NB4 (cell line): ENCODE measurements around the gene MRPL50.
"Not testable (repeated sequence)": the region's sequence is repeated elsewhere in the genome, so short reads cannot be mapped to it uniquely, and the experiment has no call there.

ENCODE experiments used
- DNase-seq: peaks from one replicate; pipeline ENCODE4 v3.0.0; 2010; ENCODE audit warnings: low read depth
- H3K4me3 ChIP-seq: one replicate; pipeline ENCODE4 v1.5.1; 2011; ENCODE audit warnings: mild to moderate bottlenecking, low read depth, low read length, moderate library complexity
- MYC ChIP-seq: IDR thresholded peaks from 2 replicates; pipeline ENCODE4 v1.6.1; 2011; ENCODE audit warnings: low read depth, low read length
- POLR2A ChIP-seq: IDR thresholded peaks from 2 replicates; pipeline ENCODE4 v1.6.1; 2011; ENCODE audit warnings: mild to moderate bottlenecking; ENCODE audit not compliant: insufficient read length; ENCODE audit errors: extremely low read depth
- TF ChIP-seq, protein P1 (sequence below): IDR thresholded peaks from one replicate; pipeline ENCODE4 v1.5.1; 2012; ENCODE audit warnings: low read depth, low read length
- TF ChIP-seq, protein P2 (sequence below): IDR thresholded peaks from 2 replicates; pipeline ENCODE4 v1.6.1; 2011; ENCODE audit warnings: low read depth, low read length

MRPL50 gene

DNA sequence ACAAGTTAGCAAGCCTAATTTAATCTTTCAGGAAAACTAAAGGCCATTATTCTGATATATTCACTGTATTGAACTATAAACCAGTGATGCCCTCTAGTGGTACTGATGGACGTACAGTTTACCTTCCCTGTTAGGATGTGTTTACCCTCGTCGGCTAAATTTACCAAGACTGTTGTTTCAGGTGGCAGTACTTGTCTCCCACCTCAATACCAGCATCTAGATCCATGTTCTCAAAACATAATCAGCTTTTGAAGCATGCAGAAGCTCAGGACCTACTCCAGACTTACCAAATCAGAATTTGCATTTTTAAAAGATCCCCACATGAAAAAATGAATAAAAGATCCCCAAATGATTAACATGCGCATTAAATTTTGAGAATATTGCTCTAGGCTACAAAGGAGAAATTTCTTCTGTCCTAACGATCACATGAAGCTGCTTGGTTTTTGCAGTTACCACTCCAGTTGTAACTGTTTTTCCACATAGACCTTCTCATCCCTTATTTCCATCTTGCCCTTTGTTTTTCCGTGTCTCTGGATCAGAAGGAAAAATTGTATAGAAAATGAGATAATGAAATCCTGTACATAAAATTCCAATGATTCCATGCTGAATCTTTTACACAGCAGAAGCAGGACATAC is 10.4 kb downstream of the MRPL50 start:
- H3K4me3 ChIP-seq, result no peak overlapping the region
- DNase-seq, result peak; percentile 44
- no peak for TF ChIP-seq POLR2A
- TF ChIP-seq, protein P1, sequence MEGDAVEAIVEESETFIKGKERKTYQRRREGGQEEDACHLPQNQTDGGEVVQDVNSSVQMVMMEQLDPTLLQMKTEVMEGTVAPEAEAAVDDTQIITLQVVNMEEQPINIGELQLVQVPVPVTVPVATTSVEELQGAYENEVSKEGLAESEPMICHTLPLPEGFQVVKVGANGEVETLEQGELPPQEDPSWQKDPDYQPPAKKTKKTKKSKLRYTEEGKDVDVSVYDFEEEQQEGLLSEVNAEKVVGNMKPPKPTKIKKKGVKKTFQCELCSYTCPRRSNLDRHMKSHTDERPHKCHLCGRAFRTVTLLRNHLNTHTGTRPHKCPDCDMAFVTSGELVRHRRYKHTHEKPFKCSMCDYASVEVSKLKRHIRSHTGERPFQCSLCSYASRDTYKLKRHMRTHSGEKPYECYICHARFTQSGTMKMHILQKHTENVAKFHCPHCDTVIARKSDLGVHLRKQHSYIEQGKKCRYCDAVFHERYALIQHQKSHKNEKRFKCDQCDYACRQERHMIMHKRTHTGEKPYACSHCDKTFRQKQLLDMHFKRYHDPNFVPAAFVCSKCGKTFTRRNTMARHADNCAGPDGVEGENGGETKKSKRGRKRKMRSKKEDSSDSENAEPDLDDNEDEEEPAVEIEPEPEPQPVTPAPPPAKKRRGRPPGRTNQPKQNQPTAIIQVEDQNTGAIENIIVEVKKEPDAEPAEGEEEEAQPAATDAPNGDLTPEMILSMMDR, result peak; percentile 54
- TF ChIP-seq, protein P2, sequence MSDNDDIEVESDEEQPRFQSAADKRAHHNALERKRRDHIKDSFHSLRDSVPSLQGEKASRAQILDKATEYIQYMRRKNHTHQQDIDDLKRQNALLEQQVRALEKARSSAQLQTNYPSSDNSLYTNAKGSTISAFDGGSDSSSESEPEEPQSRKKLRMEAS, result no peak
- TF ChIP-seq MYC, result no peak

DNA sequence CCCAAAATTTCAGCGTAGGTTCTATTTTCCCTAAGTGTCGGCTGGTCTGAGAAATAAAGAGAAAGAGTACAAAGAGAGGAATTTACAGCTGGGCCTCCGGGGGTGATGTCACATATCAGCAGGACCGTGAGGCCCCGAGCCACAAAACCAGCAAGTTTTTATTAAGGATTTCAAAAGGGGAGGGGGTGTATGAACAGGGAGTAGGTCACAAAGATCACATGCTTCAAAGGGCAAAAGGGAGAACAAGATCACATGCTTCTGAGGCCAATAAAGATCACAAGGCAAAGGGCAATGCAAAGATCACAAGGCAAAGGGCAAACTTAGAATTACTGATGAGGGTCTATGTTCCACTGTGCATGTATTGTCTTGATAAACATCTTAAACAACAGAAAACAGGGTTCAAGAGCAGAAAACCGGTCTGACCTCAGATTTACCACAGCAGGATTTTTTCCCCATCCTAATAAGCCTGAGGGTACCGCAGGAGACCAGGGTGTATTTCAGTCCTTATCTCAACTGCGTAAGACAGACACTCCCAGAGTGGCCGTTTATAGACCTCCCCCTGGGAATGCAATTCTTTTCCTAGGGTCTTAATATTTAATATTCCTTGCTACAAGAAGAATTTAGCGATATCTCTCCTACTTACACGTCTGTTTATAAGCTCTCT is 13.4 kb downstream of the MRPL50 start, which contains the start of gene BAAT:
TSS of gene BAAT (minus strand) at position 134 of the 664 bp plus-strand sequence. CDS start 13,602 bp downstream, outside the sequence.
- not testable (repeated sequence) for H3K4me3 ChIP-seq, DNase-seq

DNA sequence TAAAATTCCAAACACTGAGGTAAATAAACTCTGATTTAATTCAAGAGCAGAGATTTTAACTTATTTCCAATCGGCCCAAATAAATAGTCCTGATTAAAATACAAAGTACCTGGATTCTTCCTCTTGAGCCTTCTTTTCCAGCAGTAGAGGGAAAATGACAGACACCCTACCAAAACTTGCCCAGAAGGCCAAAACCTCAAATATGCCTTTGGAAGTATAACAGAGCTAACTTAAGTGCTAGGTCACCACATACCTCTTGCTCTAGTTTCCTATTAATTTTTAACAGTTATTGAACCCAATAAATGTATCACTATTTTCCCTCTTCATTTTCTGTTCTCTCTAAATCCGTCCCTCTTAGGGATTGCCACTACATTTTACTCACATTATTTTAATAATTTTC is 15.1 kb downstream of the MRPL50 start:
- TF ChIP-seq, protein P1, result no peak
- TF ChIP-seq, protein P2, result no peak
- no peak for TF ChIP-seq MYC
- TF ChIP-seq POLR2A, result no peak
- DNase-seq, result no peak
- no peak overlapping the region for H3K4me3 ChIP-seq

DNA sequence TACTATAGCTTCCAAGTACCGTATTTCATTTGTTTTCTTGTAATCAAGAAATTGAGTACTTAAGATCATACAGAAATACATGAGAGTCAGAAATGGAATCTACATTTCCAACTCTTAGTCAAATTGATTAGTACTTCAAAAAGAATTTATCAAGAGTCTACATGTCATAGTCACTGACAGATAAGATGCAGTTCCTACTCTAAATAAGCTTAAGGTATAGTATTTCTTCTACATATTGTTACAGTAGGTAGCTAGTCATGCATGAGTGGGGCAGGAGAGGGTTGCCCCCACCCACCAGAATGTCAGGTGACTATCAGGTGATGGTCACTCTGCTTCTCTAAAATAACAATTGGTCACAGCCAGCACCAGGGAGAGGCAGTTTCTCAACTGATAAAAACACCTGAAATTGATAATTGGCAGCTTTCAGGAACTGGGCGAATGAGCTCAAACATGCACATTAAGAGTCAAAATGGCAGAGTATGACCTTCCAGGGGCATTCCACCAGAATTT is 16.5 kb downstream of the MRPL50 start:
- TF ChIP-seq, protein P1, result no peak
- TF ChIP-seq POLR2A (no peak), MYC (no peak)
- TF ChIP-seq, protein P2, result no peak
- H3K4me3 ChIP-seq, result no peak overlapping the region
- no peak for DNase-seq

DNA sequence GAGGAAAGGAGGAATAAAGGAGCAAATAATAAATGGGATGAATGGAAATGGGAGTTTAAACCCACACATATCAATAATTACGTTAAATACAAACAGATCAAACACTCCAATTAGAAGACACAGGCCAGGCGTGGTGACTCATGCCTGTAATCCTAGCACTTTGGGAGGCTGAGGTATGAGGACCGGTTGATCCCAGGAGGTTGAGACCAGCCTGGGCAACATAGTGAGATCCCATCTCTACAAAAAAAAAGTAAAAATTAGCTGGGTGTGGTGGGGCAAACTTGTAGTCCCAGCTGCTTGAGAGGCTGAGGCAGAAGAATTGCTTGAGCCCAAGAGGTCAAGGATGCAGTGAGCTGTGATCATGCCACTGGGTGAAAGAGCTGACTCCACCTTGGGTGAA is 17.3 kb downstream of the MRPL50 start:
- TF ChIP-seq, protein P1, result no peak
- TF ChIP-seq MYC, result no peak
- TF ChIP-seq, protein P2, result no peak
- no peak for TF ChIP-seq POLR2A
- no peak for DNase-seq
- H3K4me3 ChIP-seq, result no peak overlapping the region

DNA sequence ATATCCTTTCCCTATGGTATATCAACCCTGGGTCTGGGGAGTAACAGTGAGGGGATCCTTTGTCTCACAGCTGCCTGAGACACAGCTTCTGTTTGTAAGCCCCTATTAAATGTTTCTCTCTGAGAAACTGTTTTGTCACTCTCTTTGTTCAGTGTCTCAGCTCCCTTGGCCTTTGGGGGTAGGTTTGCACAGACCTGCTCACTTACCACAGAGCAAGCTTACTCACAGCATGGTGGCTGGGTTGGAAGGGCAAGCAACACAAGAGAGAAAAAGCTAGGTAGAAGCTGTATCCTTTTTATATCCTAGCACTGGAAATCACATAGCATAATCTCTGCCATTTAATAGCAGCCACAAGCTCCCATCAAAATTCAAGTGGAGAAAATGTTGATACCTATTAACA is 18.1 kb downstream of the MRPL50 start:
- no peak for DNase-seq
- H3K4me3 ChIP-seq, result no peak overlapping the region
- TF ChIP-seq MYC, result no peak
- no peak for TF ChIP-seq POLR2A
- TF ChIP-seq, protein P2, result no peak
- TF ChIP-seq, protein P1, result no peak
